SK-N-SH (cell line): Measurements from ENCODE around the gene FRAS1.

ENCODE experiments used
- EP300 ChIP-seq, 2 experiments: IDR thresholded peaks; 2 replicates each; pipeline versions ENCODE4 v1.4.0 to v1.6.1; 2012; ENCODE audit warnings: borderline replicate concordance in 1 of 2, low read depth in 1 of 2, low read length in 1 of 2
- GATA2 ChIP-seq: sonication (generic); formaldehyde crosslinking; IDR thresholded peaks from 2 replicates; pipeline ENCODE4 v1.5.0; 2020; ENCODE audit warnings: mild to moderate bottlenecking, missing genetic modification reagents
- MXI1 ChIP-seq: IDR thresholded peaks from 2 replicates; pipeline ENCODE4 v1.6.1; 2012; ENCODE audit warnings: mild to moderate bottlenecking, low read depth, low read length, improper control_type of control experiment
- POLR2AphosphoS5 ChIP-seq: IDR thresholded peaks from 2 replicates; pipeline ENCODE4 v1.6.1; 2012; ENCODE audit warnings: low read depth, low read length
- SMC3 ChIP-seq: IDR thresholded peaks from 2 replicates; pipeline ENCODE4 v1.6.1; 2012; ENCODE audit warnings: low read depth, low read length, improper control_type of control experiment
- YY1 ChIP-seq: IDR thresholded peaks from 2 replicates; pipeline ENCODE4 v1.4.0; 2012; ENCODE audit warnings: low read depth, mild to moderate bottlenecking
- TF ChIP-seq, protein P1 (sequence below): fragments of 200-600 bp; sonication (generic); IDR thresholded peaks from 2 replicates; pipeline ENCODE4 v1.6.1; 2017; ENCODE audit warnings: antibody characterized with exemption, mild to moderate bottlenecking, moderate library complexity
- TF ChIP-seq, protein P2 (sequence below): IDR thresholded peaks from 2 replicates; pipeline ENCODE4 v1.4.0; 2012; ENCODE audit warnings: low read depth, borderline replicate concordance
- TF ChIP-seq, protein P3 (sequence below): IDR thresholded peaks from 2 replicates; pipeline ENCODE4 v1.4.0; 2012; ENCODE audit warnings: low read depth
- TF ChIP-seq, protein P4 (sequence below): fragments of 150-350 bp; IDR thresholded peaks from 2 replicates; pipeline ENCODE4 v1.6.1; 2017; ENCODE audit warnings: antibody characterized with exemption, low read length, low read depth, borderline replicate concordance

DNA sequence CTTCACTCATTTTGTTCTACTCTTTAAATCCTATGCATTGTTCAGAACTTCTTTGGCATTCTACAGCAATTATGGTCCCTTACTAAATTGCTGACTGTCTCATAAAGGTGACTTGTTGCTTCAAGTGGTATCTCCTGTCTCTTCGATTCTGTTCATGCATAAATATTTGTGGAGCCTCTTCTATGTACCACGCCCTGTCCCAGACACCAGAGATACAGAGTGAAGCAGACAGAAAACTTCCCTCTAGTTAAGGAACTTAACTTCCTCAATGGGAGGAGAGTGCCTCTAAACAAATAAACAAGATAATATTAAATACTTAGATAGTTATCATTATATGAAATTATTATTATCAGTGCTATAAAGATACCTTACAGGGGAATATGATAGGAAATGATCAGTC lies 235.7 kb downstream of the FRAS1 start:
- TF ChIP-seq, protein P1, sequence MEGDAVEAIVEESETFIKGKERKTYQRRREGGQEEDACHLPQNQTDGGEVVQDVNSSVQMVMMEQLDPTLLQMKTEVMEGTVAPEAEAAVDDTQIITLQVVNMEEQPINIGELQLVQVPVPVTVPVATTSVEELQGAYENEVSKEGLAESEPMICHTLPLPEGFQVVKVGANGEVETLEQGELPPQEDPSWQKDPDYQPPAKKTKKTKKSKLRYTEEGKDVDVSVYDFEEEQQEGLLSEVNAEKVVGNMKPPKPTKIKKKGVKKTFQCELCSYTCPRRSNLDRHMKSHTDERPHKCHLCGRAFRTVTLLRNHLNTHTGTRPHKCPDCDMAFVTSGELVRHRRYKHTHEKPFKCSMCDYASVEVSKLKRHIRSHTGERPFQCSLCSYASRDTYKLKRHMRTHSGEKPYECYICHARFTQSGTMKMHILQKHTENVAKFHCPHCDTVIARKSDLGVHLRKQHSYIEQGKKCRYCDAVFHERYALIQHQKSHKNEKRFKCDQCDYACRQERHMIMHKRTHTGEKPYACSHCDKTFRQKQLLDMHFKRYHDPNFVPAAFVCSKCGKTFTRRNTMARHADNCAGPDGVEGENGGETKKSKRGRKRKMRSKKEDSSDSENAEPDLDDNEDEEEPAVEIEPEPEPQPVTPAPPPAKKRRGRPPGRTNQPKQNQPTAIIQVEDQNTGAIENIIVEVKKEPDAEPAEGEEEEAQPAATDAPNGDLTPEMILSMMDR = no peak
- TF ChIP-seq, protein P2, sequence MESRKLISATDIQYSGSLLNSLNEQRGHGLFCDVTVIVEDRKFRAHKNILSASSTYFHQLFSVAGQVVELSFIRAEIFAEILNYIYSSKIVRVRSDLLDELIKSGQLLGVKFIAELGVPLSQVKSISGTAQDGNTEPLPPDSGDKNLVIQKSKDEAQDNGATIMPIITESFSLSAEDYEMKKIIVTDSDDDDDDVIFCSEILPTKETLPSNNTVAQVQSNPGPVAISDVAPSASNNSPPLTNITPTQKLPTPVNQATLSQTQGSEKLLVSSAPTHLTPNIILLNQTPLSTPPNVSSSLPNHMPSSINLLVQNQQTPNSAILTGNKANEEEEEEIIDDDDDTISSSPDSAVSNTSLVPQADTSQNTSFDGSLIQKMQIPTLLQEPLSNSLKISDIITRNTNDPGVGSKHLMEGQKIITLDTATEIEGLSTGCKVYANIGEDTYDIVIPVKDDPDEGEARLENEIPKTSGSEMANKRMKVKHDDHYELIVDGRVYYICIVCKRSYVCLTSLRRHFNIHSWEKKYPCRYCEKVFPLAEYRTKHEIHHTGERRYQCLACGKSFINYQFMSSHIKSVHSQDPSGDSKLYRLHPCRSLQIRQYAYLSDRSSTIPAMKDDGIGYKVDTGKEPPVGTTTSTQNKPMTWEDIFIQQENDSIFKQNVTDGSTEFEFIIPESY = no peak
- TF ChIP-seq SMC3 (no peak), MXI1 (no peak), POLR2AphosphoS5 (no peak), YY1 (no peak), GATA2 (no peak), EP300 (IDR thresholded peaks at IDR 0.05; ENCODE audit: borderline replicate concordance in 1 of 2, low read depth in 1 of 2, low read length in 1 of 2) (no peak)
- TF ChIP-seq, protein P3, sequence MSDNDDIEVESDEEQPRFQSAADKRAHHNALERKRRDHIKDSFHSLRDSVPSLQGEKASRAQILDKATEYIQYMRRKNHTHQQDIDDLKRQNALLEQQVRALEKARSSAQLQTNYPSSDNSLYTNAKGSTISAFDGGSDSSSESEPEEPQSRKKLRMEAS = no peak
- TF ChIP-seq, protein P4, sequence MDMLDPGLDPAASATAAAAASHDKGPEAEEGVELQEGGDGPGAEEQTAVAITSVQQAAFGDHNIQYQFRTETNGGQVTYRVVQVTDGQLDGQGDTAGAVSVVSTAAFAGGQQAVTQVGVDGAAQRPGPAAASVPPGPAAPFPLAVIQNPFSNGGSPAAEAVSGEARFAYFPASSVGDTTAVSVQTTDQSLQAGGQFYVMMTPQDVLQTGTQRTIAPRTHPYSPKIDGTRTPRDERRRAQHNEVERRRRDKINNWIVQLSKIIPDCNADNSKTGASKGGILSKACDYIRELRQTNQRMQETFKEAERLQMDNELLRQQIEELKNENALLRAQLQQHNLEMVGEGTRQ = no peak
